GM12874 (cell line): ENCODE data around the gene ZIK1.

Experiments used
- CTCF ChIP-seq: IDR thresholded peaks from 2 replicates; pipeline ENCODE4 v1.5.1; 2011; ENCODE audit warnings: low read depth, mild to moderate bottlenecking, control low read depth, low read length, moderate library complexity; ENCODE audit not compliant: insufficient read depth

Gene ZIK1

GRCh38 chr19:57583521-57584416, at the start of gene ZIK1:
ZIK1 (plus strand) TSS chr19:57584145; CDS start chr19:57584357, 212 bp downstream.
- TF ChIP-seq CTCF, result no peak

- TF ChIP-seq CTCF, result no peak
Measured at GRCh38 chr19:57537953-57538547, 45.9 kb upstream of the ZIK1 start.

GRCh38 chr19:57546513-57546912, 37.4 kb upstream of the ZIK1 start:
- TF ChIP-seq CTCF, result no peak

GRCh38 chr19:57552432-57552831, 31.5 kb upstream of the ZIK1 start:
- TF ChIP-seq CTCF, result no peak

- no peak for TF ChIP-seq CTCF
Measured at GRCh38 chr19:57557659-57558058, 26.3 kb upstream of the ZIK1 start.

GRCh38 chr19:57558525-57558924, 25.4 kb upstream of the ZIK1 start:
- no peak for TF ChIP-seq CTCF

GRCh38 chr19:57559008-57559403, 24.9 kb upstream of the ZIK1 start:
- TF ChIP-seq CTCF, result no peak
